ENCODE results near the gene RASSF4.

DNA sequence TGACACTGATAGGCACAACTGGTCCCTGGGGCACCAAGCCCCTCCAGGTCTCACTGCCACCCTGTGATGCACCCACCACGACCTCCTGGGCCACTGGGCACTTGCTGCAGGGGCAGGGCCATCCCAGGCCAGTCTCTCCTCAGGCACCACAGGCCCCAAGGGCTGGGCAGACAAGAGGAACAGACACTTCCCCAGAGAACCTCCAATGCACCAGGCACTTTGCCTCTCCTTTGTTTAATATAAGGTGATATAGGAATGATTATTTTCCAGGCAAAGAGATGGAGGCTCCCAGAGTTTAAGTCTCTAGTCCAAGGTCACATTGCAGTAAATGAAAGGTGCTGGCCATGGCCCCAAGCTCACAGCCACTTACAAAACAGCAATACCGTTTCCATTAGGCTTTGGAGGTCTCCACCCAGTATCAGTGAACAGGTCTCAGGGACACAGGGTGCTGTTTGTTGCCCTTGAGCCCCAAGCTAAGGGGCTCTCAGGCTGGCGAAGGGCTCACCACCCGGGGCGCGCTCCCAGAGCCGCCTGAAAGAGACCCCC, 14.6 kb downstream of the RASSF4 start:
- TF ChIP-seq, protein P1, sequence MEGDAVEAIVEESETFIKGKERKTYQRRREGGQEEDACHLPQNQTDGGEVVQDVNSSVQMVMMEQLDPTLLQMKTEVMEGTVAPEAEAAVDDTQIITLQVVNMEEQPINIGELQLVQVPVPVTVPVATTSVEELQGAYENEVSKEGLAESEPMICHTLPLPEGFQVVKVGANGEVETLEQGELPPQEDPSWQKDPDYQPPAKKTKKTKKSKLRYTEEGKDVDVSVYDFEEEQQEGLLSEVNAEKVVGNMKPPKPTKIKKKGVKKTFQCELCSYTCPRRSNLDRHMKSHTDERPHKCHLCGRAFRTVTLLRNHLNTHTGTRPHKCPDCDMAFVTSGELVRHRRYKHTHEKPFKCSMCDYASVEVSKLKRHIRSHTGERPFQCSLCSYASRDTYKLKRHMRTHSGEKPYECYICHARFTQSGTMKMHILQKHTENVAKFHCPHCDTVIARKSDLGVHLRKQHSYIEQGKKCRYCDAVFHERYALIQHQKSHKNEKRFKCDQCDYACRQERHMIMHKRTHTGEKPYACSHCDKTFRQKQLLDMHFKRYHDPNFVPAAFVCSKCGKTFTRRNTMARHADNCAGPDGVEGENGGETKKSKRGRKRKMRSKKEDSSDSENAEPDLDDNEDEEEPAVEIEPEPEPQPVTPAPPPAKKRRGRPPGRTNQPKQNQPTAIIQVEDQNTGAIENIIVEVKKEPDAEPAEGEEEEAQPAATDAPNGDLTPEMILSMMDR (IDR thresholded peaks at IDR 0.05): no peak
- peak; percentile 12 for TF ChIP-seq POLR2AphosphoS5 (IDR thresholded peaks at IDR 0.05)
- TF ChIP-seq EP300 (IDR thresholded peaks at IDR 0.05): no peak
